ENCODE data around the gene SDC3.

Gene SDC3

DNA sequence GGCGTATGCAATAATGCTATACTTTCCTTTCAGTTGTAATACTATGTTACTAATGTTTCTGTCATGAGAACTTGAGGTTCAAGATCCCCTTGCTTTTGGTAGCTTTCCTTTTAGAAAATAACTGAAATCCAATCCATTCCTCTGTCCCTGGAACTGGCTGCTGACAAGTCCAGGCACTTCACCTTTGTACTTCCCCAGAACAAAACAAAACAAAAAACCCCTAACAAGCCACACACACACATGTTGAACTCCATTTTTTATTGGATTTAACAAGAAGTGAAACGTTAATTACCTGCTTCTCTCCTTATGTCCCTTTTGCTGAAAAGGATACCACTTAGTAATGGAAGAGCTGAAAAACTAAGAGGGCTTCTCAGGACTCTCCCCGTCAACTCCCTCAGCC lies 26.1 kb upstream of the SDC3 start:
- Histone ChIP-seq H3K36me3 (ENCODE audit: control insufficient read depth, insufficient read depth, low read length) (no peaks in the 10 kb centered on the region), H3K27ac (no peak overlapping the region), H3K9me3 (ENCODE audit: control insufficient read depth, low read length) (no peaks in the 10 kb centered on the region), H3K79me2 (no peaks in the 10 kb centered on the region), H2AFZ (no peak overlapping the region), H3K4me1 (no peaks in the 10 kb centered on the region), H3K4me3 (ENCODE audit: low read depth, low read length) (no peak overlapping the region), H3K4me2 (ENCODE audit: low read length) (no peak overlapping the region), H3K27me3 (ENCODE audit: control insufficient read depth, insufficient read depth, low read length) (no peaks in the 10 kb centered on the region), H3K9ac (no peak overlapping the region)
- TF ChIP-seq, protein P1, sequence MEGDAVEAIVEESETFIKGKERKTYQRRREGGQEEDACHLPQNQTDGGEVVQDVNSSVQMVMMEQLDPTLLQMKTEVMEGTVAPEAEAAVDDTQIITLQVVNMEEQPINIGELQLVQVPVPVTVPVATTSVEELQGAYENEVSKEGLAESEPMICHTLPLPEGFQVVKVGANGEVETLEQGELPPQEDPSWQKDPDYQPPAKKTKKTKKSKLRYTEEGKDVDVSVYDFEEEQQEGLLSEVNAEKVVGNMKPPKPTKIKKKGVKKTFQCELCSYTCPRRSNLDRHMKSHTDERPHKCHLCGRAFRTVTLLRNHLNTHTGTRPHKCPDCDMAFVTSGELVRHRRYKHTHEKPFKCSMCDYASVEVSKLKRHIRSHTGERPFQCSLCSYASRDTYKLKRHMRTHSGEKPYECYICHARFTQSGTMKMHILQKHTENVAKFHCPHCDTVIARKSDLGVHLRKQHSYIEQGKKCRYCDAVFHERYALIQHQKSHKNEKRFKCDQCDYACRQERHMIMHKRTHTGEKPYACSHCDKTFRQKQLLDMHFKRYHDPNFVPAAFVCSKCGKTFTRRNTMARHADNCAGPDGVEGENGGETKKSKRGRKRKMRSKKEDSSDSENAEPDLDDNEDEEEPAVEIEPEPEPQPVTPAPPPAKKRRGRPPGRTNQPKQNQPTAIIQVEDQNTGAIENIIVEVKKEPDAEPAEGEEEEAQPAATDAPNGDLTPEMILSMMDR (IDR thresholded peaks at IDR 0.05) = no peak

DNA sequence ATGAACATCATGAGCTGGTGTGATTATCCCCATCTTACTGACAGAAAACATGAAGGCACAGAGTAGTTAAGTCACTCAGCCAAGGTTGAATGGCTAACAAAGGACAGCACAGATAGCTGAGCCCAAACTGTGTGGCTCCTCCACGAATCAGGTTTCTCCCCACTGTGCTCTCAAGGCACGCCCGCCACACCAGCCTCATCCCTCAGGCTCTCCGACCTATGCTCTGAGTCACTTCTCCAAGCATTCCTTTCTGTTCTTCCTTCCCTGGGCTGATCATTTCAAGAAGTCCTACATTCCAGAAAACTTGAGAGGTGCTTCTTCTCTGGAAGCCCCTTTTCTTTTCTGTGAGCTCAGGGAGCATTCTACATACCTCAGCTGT lies 25.3 kb upstream of the SDC3 start:
- H3K36me3 ChIP-seq (ENCODE audit: control insufficient read depth, insufficient read depth, low read length) = no peaks in the 10 kb centered on the region
- TF ChIP-seq, protein P1 (IDR thresholded peaks at IDR 0.05) = no peak
- H2AFZ ChIP-seq = no peak overlapping the region
- no peaks in the 10 kb centered on the region for H3K27me3 ChIP-seq (ENCODE audit: control insufficient read depth, insufficient read depth, low read length)
- H3K4me3 ChIP-seq (ENCODE audit: low read depth, low read length) = no peak overlapping the region
- no peaks in the 10 kb centered on the region for H3K4me1 ChIP-seq
- no peak overlapping the region for H3K27ac ChIP-seq
- no peaks in the 10 kb centered on the region for H3K9me3 ChIP-seq (ENCODE audit: control insufficient read depth, low read length)
- no peaks in the 10 kb centered on the region for H3K79me2 ChIP-seq
- no peak overlapping the region for H3K9ac ChIP-seq
- no peak overlapping the region for H3K4me2 ChIP-seq (ENCODE audit: low read length)

DNA sequence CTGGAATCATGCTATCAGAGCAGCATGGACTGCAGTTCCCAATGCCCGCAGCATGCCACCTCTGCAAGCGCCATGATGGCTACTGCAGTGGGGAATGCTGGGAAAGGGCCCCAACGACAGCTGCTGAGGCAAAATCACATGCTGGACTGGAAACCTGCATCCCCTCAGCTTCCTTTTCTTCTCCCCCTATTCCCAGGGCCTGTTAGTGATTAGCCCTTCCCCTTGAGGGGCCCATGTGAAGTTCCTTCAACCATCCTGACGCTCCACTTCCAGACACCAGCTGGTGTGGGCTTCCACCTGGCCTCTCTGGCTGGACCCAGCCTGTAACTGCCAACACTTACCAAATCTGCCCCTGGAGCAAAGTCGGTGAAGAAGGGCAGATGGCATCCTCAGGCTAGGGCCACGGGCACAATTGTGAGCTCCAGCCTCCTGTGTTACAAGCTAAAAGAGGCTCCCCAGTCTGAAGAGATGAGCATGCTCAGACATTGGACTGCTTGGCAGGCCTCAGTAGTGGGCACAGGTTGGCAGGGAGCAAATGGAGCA lies 22.1 kb upstream of the SDC3 start:
- no peaks in the 10 kb centered on the region for H3K79me2 ChIP-seq
- no peak overlapping the region for H3K4me3 ChIP-seq (ENCODE audit: low read depth, low read length)
- H3K4me1 ChIP-seq = no peaks in the 10 kb centered on the region
- H3K9me3 ChIP-seq (ENCODE audit: control insufficient read depth, low read length) = no peaks in the 10 kb centered on the region
- no peak overlapping the region for H2AFZ ChIP-seq
- TF ChIP-seq, protein P1 (IDR thresholded peaks at IDR 0.05) = no peak
- no peak overlapping the region for H3K4me2 ChIP-seq (ENCODE audit: low read length)
- no peak overlapping the region for H3K9ac ChIP-seq
- no peaks in the 10 kb centered on the region for H3K36me3 ChIP-seq (ENCODE audit: control insufficient read depth, insufficient read depth, low read length)
- no peaks in the 10 kb centered on the region for H3K27me3 ChIP-seq (ENCODE audit: control insufficient read depth, insufficient read depth, low read length)
- no peak overlapping the region for H3K27ac ChIP-seq

DNA sequence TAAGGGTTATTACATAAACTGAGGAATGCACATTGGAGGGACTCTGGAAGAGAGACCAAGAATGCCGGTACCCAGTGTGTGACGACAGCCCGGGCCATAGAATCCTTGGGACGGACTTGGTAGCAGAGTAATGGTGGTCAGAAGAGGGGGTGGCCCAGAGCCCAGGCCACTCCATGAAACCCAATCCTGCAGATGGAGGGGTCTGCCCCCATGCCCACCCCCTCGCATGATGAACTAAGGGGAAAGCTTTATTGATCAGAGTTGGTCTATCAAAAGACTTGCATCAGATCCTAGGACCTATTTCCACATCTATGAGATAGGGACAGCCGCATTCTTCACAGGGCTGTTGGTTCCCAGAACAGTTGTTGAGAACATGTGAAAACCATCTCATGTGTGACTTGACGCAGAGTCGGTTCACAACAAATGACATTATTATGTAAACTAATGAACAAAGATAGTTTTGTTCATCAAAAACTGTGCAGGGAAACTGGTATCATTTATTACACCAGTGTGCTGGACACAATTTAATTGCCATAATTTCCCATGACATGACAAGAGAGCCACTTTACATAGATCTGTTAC lies 21.5 kb upstream of the SDC3 start:
- Histone ChIP-seq H3K9ac (no peak overlapping the region), H3K36me3 (ENCODE audit: control insufficient read depth, insufficient read depth, low read length) (no peaks in the 10 kb centered on the region), H3K4me1 (no peaks in the 10 kb centered on the region), H3K79me2 (no peaks in the 10 kb centered on the region), H3K9me3 (ENCODE audit: control insufficient read depth, low read length) (no peaks in the 10 kb centered on the region), H3K4me2 (ENCODE audit: low read length) (no peak overlapping the region), H2AFZ (no peak overlapping the region), H3K4me3 (ENCODE audit: low read depth, low read length) (no peak overlapping the region), H3K27ac (no peak overlapping the region), H3K27me3 (ENCODE audit: control insufficient read depth, insufficient read depth, low read length) (no peaks in the 10 kb centered on the region)
- TF ChIP-seq, protein P1 (IDR thresholded peaks at IDR 0.05) = no peak

Data from parathyroid adenoma (tissue), 2 donors.